PC-3 (cell line): ENCODE results near the gene ZNF76.

ENCODE experiments used
- EZH2 ChIP-seq: fragments of 300-600 bp; sonication (generic); IDR thresholded peaks from one replicate; pipeline ENCODE4 v1.6.1; 2017; ENCODE audit warnings: antibody characterized with exemption, mild to moderate bottlenecking, low read length; ENCODE audit not compliant: unreplicated experiment
- EZH2phosphoT487 ChIP-seq: fragments of 300-600 bp; sonication (generic); IDR thresholded peaks from 2 replicates; pipeline ENCODE4 v1.6.1; 2018; ENCODE audit warnings: mild to moderate bottlenecking, antibody characterized with exemption, low read length, borderline replicate concordance
- TF ChIP-seq, protein P1 (sequence below): fragments of 300-600 bp; sonication (generic); conservative IDR thresholded peaks from 2 replicates; pipeline ENCODE4 v1.5.1; 2017; ENCODE audit warnings: antibody characterized with exemption, low read depth, mild to moderate bottlenecking, low read length

DNA sequence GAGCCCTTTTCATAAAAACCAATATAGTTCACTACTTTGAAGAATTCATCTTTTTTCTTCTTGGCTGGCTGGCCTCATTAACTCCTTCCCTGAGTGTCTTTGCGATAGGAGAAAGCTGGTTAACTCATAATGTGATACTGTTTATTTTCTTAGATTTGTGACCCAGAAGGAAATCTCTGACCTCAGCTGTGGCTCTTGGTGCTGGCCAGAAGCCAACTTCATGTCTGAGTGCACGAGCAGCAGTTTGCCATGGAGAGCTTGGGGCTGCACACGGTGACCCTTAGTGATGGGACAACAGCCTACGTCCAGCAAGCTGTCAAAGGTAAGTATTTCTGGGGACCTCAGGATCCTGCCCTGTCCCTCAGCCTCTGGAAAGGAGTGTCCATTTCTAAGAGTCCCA is 21.4 kb downstream of the ZNF76 start:
- TF ChIP-seq, protein P1, sequence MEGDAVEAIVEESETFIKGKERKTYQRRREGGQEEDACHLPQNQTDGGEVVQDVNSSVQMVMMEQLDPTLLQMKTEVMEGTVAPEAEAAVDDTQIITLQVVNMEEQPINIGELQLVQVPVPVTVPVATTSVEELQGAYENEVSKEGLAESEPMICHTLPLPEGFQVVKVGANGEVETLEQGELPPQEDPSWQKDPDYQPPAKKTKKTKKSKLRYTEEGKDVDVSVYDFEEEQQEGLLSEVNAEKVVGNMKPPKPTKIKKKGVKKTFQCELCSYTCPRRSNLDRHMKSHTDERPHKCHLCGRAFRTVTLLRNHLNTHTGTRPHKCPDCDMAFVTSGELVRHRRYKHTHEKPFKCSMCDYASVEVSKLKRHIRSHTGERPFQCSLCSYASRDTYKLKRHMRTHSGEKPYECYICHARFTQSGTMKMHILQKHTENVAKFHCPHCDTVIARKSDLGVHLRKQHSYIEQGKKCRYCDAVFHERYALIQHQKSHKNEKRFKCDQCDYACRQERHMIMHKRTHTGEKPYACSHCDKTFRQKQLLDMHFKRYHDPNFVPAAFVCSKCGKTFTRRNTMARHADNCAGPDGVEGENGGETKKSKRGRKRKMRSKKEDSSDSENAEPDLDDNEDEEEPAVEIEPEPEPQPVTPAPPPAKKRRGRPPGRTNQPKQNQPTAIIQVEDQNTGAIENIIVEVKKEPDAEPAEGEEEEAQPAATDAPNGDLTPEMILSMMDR, result no peak
- TF ChIP-seq EZH2, result no peak
- no peak for TF ChIP-seq EZH2phosphoT487
